ENCODE results near the gene CACNG5. TPM values are rescaled to one million over a fixed set of nuclear protein-coding genes. Genes with fewer than 3 reads are reported as not detected.

CACNG5 gene
- total RNA-seq, 1 experiment from 2014 or later, result 0.21 TPM

DNA sequence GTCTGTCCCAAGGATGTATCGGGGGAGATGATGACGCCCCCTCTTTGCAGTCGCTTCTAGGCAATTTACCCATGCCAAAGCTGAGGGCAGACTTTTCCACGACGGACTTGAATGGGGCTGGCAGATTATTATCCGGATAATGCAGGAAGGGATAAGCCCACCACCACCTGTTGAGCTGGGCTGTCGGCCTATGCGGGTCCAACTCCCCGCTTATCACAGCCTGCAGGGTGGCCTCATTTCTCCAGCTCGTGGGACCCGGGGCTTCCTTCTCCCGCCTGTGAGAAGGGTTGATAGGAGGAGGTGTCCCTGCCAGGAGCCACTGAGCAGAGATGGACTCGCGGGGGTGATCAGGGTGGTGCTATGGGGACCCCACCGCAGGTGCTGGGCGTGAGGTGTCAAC, 559 bp downstream of the CACNG5 start:
- in situ Hi-C loops (cut with HindIII; ENCODE audit: low pct_unique_long_range_greater_than_20kb, low sequenced_read_pairs) (no loop called here), intact Hi-C loops (cut with micrococcal nuclease; ENCODE audit: unreplicated experiment) (no loop called here)
- no peaks in the 10 kb centered on the region for H3K4me1 ChIP-seq (ENCODE audit: control insufficient read depth, insufficient read depth, low read length)
- H3K36me3 ChIP-seq (ENCODE audit: control insufficient read depth, insufficient read depth, low read length), result no peaks in the 10 kb centered on the region
- ChIA-PET POLR2A (interaction anchor here (0.6 kb wide), 1 partner anchor 85 kb away, joined by 7 read pairs; no protein-coding TSS in a partner anchor), CTCF (no interaction called here)
- H3K27ac ChIP-seq (ENCODE audit: low read length), result no peak overlapping the region
- no peaks in the 10 kb centered on the region for H3K27me3 ChIP-seq (ENCODE audit: control insufficient read depth, insufficient read depth, low read length)
- no peak for DNase-seq (ENCODE audit: low read depth, low spot score)
- H3K4me3 ChIP-seq (ENCODE audit: low read depth in 2 of 2, low read length in 2 of 2), result no peak overlapping the region
- H3K9me3 ChIP-seq (ENCODE audit: control insufficient read depth, insufficient read depth, low read depth, low read length), result no peaks in the 10 kb centered on the region
- no TSS peak for BruUV-seq (replicated peaks)
- ATAC-seq, result no peak
- TF ChIP-seq SIN3A (IDR thresholded peaks at IDR 0.05; ENCODE audit: borderline replicate concordance, insufficient read depth, low read depth, low read length) (no peak), POLR2AphosphoS5 (IDR thresholded peaks at IDR 0.05; ENCODE audit: low read depth, low read length) (no peak), TCF7L2 (IDR thresholded peaks at IDR 0.05; ENCODE audit: low read depth, low read length) (no peak), REST (IDR thresholded peaks at IDR 0.05; ENCODE audit: insufficient read depth in 1 of 2, low read depth in 2 of 2, low read length in 1 of 2) (no peak), CTCF (IDR thresholded peaks at IDR 0.05) (no peak)

GRCh38 chr17:66836063-66837005, 1.4 kb downstream of the CACNG5 start:
- in situ Hi-C loops (cut with HindIII; ENCODE audit: low pct_unique_long_range_greater_than_20kb, low sequenced_read_pairs) (no loop called here), intact Hi-C loops (cut with micrococcal nuclease; ENCODE audit: unreplicated experiment) (no loop called here)
- H3K4me1 ChIP-seq (ENCODE audit: control insufficient read depth, insufficient read depth, low read length), result no peaks in the 10 kb centered on the region
- POLR2A ChIA-PET, result no interaction called here
- no peaks in the 10 kb centered on the region for H3K9me3 ChIP-seq (ENCODE audit: control insufficient read depth, insufficient read depth, low read depth, low read length)
- H3K4me3 ChIP-seq (ENCODE audit: low read depth in 2 of 2, low read length in 2 of 2), result no peak overlapping the region
- no peaks in the 10 kb centered on the region for H3K27me3 ChIP-seq (ENCODE audit: control insufficient read depth, insufficient read depth, low read length)
- H3K36me3 ChIP-seq (ENCODE audit: control insufficient read depth, insufficient read depth, low read length), result no peaks in the 10 kb centered on the region
- H3K27ac ChIP-seq (ENCODE audit: low read length), result no peak overlapping the region
- no peak for DNase-seq (ENCODE audit: low read depth, low spot score)
- ATAC-seq, result no peak
- BruUV-seq (replicated peaks), result no TSS peak
- TF ChIP-seq SIN3A (IDR thresholded peaks at IDR 0.05; ENCODE audit: borderline replicate concordance, insufficient read depth, low read depth, low read length) (no peak), REST (IDR thresholded peaks at IDR 0.05; ENCODE audit: insufficient read depth in 1 of 2, low read depth in 2 of 2, low read length in 1 of 2) (no peak), CTCF (IDR thresholded peaks at IDR 0.05) (no peak), TCF7L2 (IDR thresholded peaks at IDR 0.05; ENCODE audit: low read depth, low read length) (no peak), POLR2AphosphoS5 (IDR thresholded peaks at IDR 0.05; ENCODE audit: low read depth, low read length) (no peak)
- CTCF ChIA-PET, result no interaction called here

Data from Panc1 (cell line).